Measurements from ENCODE around the gene GATA1.

- TF ChIP-seq CTCF (IDR thresholded peaks at IDR 0.05): no peak
- no peak for TF ChIP-seq POLR2A (IDR thresholded peaks at IDR 0.05)
These were observed 31.7 kb downstream of the GATA1 start for GRCh38 chrX:48818098-48818497.
